GM21360 (cell line): ENCODE data around the gene IGFBPL1.

Source experiments
- ATAC-seq: cut with Tn5 transposase; IDR thresholded peaks from one replicate; pipeline ENCODE4 v1.9.1; 2021; ENCODE audit warnings: mild to moderate bottlenecking, moderate library complexity; ENCODE audit not compliant: unreplicated experiment

IGFBPL1 gene

DNA sequence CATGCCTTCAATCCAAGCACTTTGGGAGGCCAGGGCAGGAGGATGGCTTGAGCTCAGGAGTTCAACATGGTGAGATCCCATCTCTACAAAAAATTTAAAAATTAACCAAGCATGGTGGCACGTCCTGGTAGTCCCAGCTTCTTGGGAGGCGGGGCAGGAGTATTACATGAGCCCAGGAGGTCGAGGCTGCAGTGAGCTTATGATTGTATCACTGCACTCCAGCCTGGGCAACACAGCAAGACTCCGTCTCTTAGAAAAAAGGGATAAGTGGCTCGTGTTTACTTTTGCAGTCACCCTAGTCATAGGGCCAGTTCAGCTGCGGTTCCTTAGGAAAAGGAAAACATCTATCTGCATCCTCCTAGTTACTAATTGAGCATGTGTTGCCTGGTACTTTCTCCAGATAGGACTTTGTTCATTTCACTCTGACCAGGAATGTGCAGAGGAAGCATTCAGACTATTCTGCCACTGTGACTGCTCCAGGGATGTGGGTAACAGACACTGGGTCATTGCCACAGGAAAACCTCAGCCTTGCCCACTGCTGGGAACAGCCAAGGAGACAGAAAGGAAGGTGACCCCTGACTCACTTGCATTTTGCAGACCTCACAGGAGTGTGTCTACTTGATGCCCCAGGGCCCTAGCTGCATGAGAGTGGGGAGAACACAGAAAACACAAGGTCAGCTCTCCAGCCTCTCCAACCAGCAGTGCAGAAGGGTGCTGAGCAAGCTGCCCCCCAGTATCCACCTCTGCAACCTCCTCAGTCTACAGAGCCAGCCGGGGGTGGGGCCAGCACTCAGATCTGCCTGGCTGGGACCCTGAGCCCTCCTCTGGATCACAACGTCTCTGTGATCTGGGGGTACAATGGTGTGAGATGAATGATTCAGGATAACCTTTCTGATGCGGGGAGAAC is 65.6 kb downstream of the IGFBPL1 start:
- no peak for ATAC-seq

DNA sequence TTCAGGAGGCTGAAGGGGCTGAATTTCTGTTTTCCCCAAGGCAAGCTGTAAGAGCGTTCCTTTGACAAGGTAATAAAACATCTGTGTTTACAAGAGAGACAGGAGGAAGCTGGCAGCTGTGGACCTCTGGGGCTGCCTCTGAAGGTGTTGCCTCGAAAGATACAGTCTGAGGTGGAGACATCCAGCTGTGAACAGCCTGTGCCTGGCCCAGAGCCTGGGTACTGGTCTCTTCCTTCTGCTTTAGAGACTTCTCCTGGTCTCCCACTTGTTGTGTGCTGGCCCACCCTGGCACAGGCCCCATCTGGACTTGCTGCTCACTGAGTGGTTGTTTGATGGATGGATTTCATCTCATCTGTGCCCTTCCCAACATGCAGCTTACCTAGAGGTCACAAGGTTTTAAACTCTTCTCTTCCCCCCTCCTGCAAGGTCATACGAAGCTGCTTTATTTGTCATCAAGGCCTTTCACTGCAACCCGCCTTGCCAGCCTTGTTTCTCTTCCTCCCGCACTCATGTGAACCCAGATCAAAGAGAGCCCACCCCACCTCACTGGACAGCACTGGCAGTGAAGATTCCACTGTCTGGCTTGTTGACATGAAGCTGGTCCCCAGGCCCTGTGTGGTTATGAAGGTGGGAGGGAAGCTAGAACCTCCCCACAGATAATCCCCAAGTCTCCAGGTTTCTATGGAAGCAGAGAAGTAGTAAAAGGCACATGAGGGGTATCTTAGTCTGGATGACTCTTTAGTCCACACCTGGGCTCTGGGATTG is 66.7 kb downstream of the IGFBPL1 start:
- ATAC-seq, result no peak

DNA sequence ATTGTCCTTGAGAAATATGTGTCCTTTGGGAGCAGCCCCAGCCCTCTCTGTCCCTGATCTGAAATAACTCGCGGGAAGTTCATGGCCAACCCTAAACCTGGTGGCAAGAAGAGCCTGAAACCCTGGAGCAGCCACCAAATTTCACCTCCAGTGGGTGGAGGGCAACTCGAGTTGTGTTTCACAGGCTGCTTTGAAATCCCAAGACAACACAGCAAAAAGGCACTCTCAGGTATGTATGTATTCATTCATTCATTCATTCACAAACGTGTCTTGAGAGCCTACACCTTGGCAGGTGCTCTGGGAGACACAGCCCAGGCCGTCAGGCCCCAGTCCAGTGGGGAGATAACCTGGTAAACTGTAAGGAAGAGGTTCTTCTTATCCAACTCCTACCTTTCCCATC is 67.4 kb downstream of the IGFBPL1 start:
- no peak for ATAC-seq
